Measurements from ENCODE around the gene PFKL.

The PFKL gene

DNA sequence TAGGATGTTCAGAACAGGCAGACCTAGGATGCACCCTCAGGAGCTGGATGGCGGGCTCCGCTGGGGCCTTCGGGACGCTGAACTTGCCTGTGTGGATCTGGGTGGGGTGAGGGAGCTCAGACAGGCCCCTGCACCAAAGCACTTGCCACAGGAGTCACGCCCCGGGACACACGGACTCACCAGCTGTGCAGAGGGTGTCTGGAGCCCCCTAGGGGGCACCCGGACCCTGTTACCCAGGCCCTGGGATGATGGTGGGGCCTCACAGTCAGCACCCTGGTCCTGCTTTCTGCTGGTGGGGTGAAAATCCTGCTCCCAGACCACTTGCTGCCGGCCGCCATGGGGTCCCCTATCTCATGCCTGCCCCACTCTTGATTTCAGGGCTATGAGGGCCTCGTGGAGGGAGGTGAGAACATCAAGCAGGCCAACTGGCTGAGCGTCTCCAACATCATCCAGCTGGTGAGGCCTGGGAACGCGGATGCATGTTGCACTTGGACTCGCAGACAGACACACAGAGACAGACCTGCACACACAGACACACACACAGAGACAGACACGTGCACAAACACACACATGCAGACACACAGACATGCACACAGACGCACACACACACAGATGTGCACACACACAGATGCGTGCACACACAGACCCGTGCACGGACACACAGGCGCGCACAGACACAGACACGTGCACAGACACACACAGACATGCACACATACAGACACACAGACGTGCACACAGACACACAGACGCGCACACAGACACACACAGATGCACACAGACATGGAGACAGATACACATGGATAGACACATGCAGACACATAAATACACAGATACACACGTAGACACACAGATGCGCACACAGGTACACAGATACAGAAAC is 11.0 kb downstream of the PFKL start:
- TF ChIP-seq FOXM1 (IDR thresholded peaks at IDR 0.05; ENCODE audit: borderline replicate concordance, low read depth) (no peak), NFIC (IDR thresholded peaks at IDR 0.05) (no peak), YY1 (IDR thresholded peaks at IDR 0.05; ENCODE audit: low read depth) (no peak), CEBPB (IDR thresholded peaks at IDR 0.05) (no peak), CREB1 (IDR thresholded peaks at IDR 0.05; ENCODE audit: low read depth) (no peak), TEAD4 (IDR thresholded peaks at IDR 0.05) (no peak), TCF12 (IDR thresholded peaks at IDR 0.05; ENCODE audit: low read depth) (no peak), EP300 (IDR thresholded peaks at IDR 0.05; ENCODE audit: borderline replicate concordance) (no peak), RAD21 (IDR thresholded peaks at IDR 0.05; ENCODE audit: low read depth) (no peak)
- TF ChIP-seq, protein P1, sequence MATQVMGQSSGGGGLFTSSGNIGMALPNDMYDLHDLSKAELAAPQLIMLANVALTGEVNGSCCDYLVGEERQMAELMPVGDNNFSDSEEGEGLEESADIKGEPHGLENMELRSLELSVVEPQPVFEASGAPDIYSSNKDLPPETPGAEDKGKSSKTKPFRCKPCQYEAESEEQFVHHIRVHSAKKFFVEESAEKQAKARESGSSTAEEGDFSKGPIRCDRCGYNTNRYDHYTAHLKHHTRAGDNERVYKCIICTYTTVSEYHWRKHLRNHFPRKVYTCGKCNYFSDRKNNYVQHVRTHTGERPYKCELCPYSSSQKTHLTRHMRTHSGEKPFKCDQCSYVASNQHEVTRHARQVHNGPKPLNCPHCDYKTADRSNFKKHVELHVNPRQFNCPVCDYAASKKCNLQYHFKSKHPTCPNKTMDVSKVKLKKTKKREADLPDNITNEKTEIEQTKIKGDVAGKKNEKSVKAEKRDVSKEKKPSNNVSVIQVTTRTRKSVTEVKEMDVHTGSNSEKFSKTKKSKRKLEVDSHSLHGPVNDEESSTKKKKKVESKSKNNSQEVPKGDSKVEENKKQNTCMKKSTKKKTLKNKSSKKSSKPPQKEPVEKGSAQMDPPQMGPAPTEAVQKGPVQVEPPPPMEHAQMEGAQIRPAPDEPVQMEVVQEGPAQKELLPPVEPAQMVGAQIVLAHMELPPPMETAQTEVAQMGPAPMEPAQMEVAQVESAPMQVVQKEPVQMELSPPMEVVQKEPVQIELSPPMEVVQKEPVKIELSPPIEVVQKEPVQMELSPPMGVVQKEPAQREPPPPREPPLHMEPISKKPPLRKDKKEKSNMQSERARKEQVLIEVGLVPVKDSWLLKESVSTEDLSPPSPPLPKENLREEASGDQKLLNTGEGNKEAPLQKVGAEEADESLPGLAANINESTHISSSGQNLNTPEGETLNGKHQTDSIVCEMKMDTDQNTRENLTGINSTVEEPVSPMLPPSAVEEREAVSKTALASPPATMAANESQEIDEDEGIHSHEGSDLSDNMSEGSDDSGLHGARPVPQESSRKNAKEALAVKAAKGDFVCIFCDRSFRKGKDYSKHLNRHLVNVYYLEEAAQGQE (IDR thresholded peaks at IDR 0.05; ENCODE audit: low read depth): no peak
- TF ChIP-seq, protein P2, sequence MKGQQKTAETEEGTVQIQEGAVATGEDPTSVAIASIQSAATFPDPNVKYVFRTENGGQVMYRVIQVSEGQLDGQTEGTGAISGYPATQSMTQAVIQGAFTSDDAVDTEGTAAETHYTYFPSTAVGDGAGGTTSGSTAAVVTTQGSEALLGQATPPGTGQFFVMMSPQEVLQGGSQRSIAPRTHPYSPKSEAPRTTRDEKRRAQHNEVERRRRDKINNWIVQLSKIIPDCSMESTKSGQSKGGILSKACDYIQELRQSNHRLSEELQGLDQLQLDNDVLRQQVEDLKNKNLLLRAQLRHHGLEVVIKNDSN (IDR thresholded peaks at IDR 0.05): no peak

DNA sequence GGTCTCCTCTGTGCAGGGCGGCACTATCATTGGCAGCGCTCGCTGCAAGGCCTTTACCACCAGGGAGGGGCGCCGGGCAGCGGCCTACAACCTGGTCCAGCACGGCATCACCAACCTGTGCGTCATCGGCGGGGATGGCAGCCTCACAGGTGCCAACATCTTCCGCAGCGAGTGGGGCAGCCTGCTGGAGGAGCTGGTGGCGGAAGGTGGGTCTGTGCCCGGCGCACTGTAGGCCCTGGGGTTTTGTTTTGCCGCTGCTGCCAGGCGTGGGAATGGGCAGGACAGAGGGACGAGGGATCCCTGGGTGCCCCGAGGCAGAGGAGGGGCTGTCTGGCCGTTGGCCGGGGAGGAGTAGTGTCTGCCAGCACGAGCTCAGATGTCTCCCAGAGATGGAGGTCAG is 12.2 kb downstream of the PFKL start:
- TF ChIP-seq CREB1 (IDR thresholded peaks at IDR 0.05; ENCODE audit: low read depth) (no peak), EGR1 (IDR thresholded peaks at IDR 0.05) (no peak), TEAD4 (IDR thresholded peaks at IDR 0.05) (no peak), TAF1 (IDR thresholded peaks at IDR 0.05; ENCODE audit: low read depth) (no peak), TCF12 (IDR thresholded peaks at IDR 0.05; ENCODE audit: low read depth) (no peak), CEBPB (IDR thresholded peaks at IDR 0.05) (no peak), YY1 (IDR thresholded peaks at IDR 0.05; ENCODE audit: low read depth) (no peak), ZBTB7A (IDR thresholded peaks at IDR 0.05; ENCODE audit: low read depth) (no peak), RAD21 (IDR thresholded peaks at IDR 0.05; ENCODE audit: low read depth) (no peak), NFIC (IDR thresholded peaks at IDR 0.05) (no peak)
- TF ChIP-seq, protein P1 (IDR thresholded peaks at IDR 0.05; ENCODE audit: low read depth): no peak
- TF ChIP-seq, protein P2 (IDR thresholded peaks at IDR 0.05): no peak

DNA sequence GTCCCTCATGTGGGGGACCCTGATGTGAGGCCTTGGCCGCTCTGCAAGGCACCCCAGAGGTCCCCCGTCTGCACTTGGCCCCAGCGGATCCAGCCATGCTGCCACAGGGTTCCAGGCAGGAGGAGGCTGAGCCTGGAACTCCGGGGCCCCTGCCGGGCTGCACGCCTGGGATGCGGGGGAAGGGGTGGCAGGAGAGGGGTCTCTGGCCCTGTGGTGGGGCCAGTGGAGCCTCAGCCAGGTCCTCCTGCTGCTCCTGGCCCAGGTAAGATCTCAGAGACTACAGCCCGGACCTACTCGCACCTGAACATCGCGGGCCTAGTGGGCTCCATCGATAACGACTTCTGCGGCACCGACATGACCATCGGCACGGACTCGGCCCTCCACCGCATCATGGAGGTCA is 12.9 kb downstream of the PFKL start:
- TF ChIP-seq EP300 (IDR thresholded peaks at IDR 0.05; ENCODE audit: borderline replicate concordance) (no peak), ZBTB7A (IDR thresholded peaks at IDR 0.05; ENCODE audit: low read depth) (no peak), NFIC (IDR thresholded peaks at IDR 0.05) (no peak), RAD21 (IDR thresholded peaks at IDR 0.05; ENCODE audit: low read depth) (no peak), FOXM1 (IDR thresholded peaks at IDR 0.05; ENCODE audit: borderline replicate concordance, low read depth) (no peak), TCF12 (IDR thresholded peaks at IDR 0.05; ENCODE audit: low read depth) (no peak), CREB1 (IDR thresholded peaks at IDR 0.05; ENCODE audit: low read depth) (no peak), TEAD4 (IDR thresholded peaks at IDR 0.05) (no peak)
- TF ChIP-seq, protein P2 (IDR thresholded peaks at IDR 0.05): no peak
- TF ChIP-seq, protein P1 (IDR thresholded peaks at IDR 0.05; ENCODE audit: low read depth): no peak
- TF ChIP-seq, protein P3, sequence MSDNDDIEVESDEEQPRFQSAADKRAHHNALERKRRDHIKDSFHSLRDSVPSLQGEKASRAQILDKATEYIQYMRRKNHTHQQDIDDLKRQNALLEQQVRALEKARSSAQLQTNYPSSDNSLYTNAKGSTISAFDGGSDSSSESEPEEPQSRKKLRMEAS (IDR thresholded peaks at IDR 0.05): no peak

DNA sequence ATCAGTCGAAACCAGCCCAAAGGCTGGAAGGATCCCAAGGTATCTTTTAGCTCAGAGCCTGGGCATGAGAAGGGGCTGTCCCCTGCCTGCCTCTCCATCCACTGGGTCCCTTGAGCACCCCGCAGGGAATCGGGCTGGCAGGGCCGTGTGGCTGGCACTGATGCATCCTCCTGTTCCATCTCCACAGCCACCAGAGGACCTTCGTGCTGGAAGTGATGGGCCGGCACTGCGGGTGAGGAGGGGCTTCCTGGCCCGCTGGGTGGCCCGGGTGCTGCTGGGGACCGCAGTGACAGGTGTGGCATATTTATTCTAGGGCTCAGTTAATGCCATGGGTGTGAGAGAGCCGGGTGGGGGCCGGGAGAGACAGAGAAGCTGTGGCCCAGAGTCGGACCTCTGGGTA is 13.6 kb downstream of the PFKL start:
- no peak for TF ChIP-seq YY1 (IDR thresholded peaks at IDR 0.05; ENCODE audit: low read depth)
- no peak for TF ChIP-seq ZBTB7A (IDR thresholded peaks at IDR 0.05; ENCODE audit: low read depth)
- no peak for TF ChIP-seq TAF1 (IDR thresholded peaks at IDR 0.05; ENCODE audit: low read depth)
- TF ChIP-seq RAD21 (IDR thresholded peaks at IDR 0.05; ENCODE audit: low read depth): no peak
- TF ChIP-seq EP300 (IDR thresholded peaks at IDR 0.05; ENCODE audit: borderline replicate concordance): no peak
- TF ChIP-seq CEBPB (IDR thresholded peaks at IDR 0.05): no peak
- TF ChIP-seq FOXM1 (IDR thresholded peaks at IDR 0.05; ENCODE audit: borderline replicate concordance, low read depth): no peak
- no peak for TF ChIP-seq TEAD4 (IDR thresholded peaks at IDR 0.05)
- TF ChIP-seq CREB1 (IDR thresholded peaks at IDR 0.05; ENCODE audit: low read depth): no peak
- TF ChIP-seq EGR1 (IDR thresholded peaks at IDR 0.05): no peak
- TF ChIP-seq NFIC (IDR thresholded peaks at IDR 0.05): no peak
- TF ChIP-seq TCF12 (IDR thresholded peaks at IDR 0.05; ENCODE audit: low read depth): no peak
- TF ChIP-seq, protein P1 (IDR thresholded peaks at IDR 0.05; ENCODE audit: low read depth): no peak
- TF ChIP-seq, protein P2 (IDR thresholded peaks at IDR 0.05): no peak
- TF ChIP-seq, protein P3 (IDR thresholded peaks at IDR 0.05): no peak
